Endodermal cell (in vitro differentiated cells): ENCODE results near the gene CASP9. TPM values are rescaled to one million over a fixed set of nuclear protein-coding genes. Genes with fewer than 3 reads are reported as not detected.
"Not testable (repeated sequence)": the region's sequence is repeated elsewhere in the genome, so short reads cannot be mapped to it uniquely, and the experiment has no call there.

ENCODE experiments used
- DNase-seq: peaks from one replicate; pipeline ENCODE4 v3.0.0-alpha.2; 2017
- H3K27ac ChIP-seq: 2 replicates; pipeline ENCODE4 v1.5.1; 2013; ENCODE audit warnings: mild to moderate bottlenecking, low read depth, low read length, moderate library complexity
- H3K27me3 ChIP-seq: 2 replicates; pipeline ENCODE4 v1.6.1; 2013; ENCODE audit warnings: mild to moderate bottlenecking, low read length, moderate library complexity; ENCODE audit not compliant: insufficient read depth, control insufficient read depth, poor library complexity, severe bottlenecking
- H3K36me3 ChIP-seq: 2 replicates; pipeline ENCODE4 v1.7.0; 2013; ENCODE audit warnings: mild to moderate bottlenecking, low read length, moderate library complexity; ENCODE audit not compliant: control insufficient read depth, insufficient read depth
- H3K4me1 ChIP-seq: one replicate; pipeline ENCODE4 v1.7.0; 2013; ENCODE audit warnings: low read length; ENCODE audit not compliant: control insufficient read depth, insufficient read depth
- H3K4me3 ChIP-seq: 2 replicates; pipeline ENCODE4 v1.5.1; 2013; ENCODE audit warnings: mild to moderate bottlenecking, low read length, moderate library complexity
- H3K9ac ChIP-seq: 2 replicates; pipeline ENCODE4 v1.6.1; 2013; ENCODE audit warnings: mild to moderate bottlenecking, low read length, moderate library complexity; ENCODE audit not compliant: poor library complexity, severe bottlenecking; ENCODE audit errors: extremely low read depth
- H3K9me3 ChIP-seq: 2 replicates; pipeline ENCODE4 v1.6.1; 2013; ENCODE audit warnings: mild to moderate bottlenecking, low read length, moderate library complexity; ENCODE audit not compliant: control insufficient read depth
- H3K27ac Mint-ChIP-seq: 2 replicates; pipeline ENCODE4 v1.8.0; 2020; ENCODE audit warnings: mixed read lengths
- H3K27me3 Mint-ChIP-seq: 2 replicates; pipeline ENCODE4 v1.8.0; 2021; ENCODE audit warnings: mild to moderate bottlenecking, mixed read lengths; ENCODE audit not compliant: insufficient read depth
- H3K36me3 Mint-ChIP-seq: 2 replicates; pipeline ENCODE4 v1.8.0; 2020; ENCODE audit warnings: low read depth, mixed read lengths
- H3K4me1 Mint-ChIP-seq: 2 replicates; pipeline ENCODE4 v1.8.0; 2020; ENCODE audit warnings: mixed read lengths
- H3K4me3 Mint-ChIP-seq: 2 replicates; pipeline ENCODE4 v1.8.0; 2020; ENCODE audit warnings: mild to moderate bottlenecking, moderate library complexity, mixed read lengths
- H3K9me3 Mint-ChIP-seq: 2 replicates; pipeline ENCODE4 v1.8.0; 2020; ENCODE audit warnings: mild to moderate bottlenecking, mixed read lengths
- CTCF ChIP-seq: fragments of 200-600 bp; sonication (generic); conservative IDR thresholded peaks from 2 replicates; pipeline ENCODE4 v1.5.0; 2021; ENCODE audit warnings: antibody characterized with exemption, mild to moderate bottlenecking
- WGBS, 2 experiments: methylation state at CpG; one replicate each; pipeline versions ENCODE4 v1.1.5 to v1.1.7; 2013; ENCODE audit warnings: missing lambda C conversion rate in 2 of 2, mixed read lengths in 1 of 2; ENCODE audit not compliant: insufficient coverage in 1 of 2, insufficient read length in 1 of 2; 5-methylcytosine and 5-hydroxymethylcytosine counted together
- total RNA-seq, 2 donors: library from RNA; stranded (reverse); fragmentation: NEBNext Ultra II Directional in 1 of 2; extraction: Animal tissue kit (Norgen Biotek cat#: 25700) in 1 of 2; gene quantifications; 2 replicates in 1 of 2; 3 replicates in 1 of 2; pipeline ENCODE4 v1.2.1, GENCODE V29; 2021

Gene CASP9
- total RNA-seq, 2 donors from 2014 or later, result 15.5 to 16.1 TPM

GRCh38 chr1:15469361-15469760 lies 54.7 kb downstream of the CASP9 start:
- no peaks in the 10 kb centered on the region for H3K27me3 Mint-ChIP-seq
- TF ChIP-seq CTCF, result no peak
- no peaks in the 10 kb centered on the region for H3K4me1 Mint-ChIP-seq
- Histone ChIP-seq H3K4me3 (no peak overlapping the region), H3K4me1 (no peaks in the 10 kb centered on the region), H3K9me3 (no peaks in the 10 kb centered on the region), H3K9ac (no peak overlapping the region), H3K36me3 (no peaks in the 10 kb centered on the region), H3K27ac (no peak overlapping the region), H3K27me3 (no peaks in the 10 kb centered on the region)
- H3K4me3 Mint-ChIP-seq, result no peak overlapping the region
- H3K9me3 Mint-ChIP-seq, result no peaks in the 10 kb centered on the region
- WGBS, 2 experiments, result 76 to 80% methylated on average over 2 to 3 of the region's 3 CpGs
- H3K36me3 Mint-ChIP-seq, result no peaks in the 10 kb centered on the region
- no peak overlapping the region for H3K27ac Mint-ChIP-seq
- no peak for DNase-seq

GRCh38 chr1:15468145-15468544 lies 55.9 kb downstream of the CASP9 start:
- H3K36me3 ChIP-seq, result no peaks in the 10 kb centered on the region
- H3K4me1 ChIP-seq, result no peaks in the 10 kb centered on the region
- Mint-ChIP-seq H3K27me3 (no peaks in the 10 kb centered on the region), H3K27ac (no peak overlapping the region), H3K4me3 (no peak overlapping the region), H3K9me3 (no peaks in the 10 kb centered on the region), H3K4me1 (peaks cover 2% of the 10 kb centered on the region), H3K36me3 (no peaks in the 10 kb centered on the region)
- H3K9me3 ChIP-seq, result no peaks in the 10 kb centered on the region
- H3K4me3 ChIP-seq, result no peak overlapping the region
- DNase-seq, result no peak
- no peak for TF ChIP-seq CTCF
- no peak overlapping the region for H3K9ac ChIP-seq
- H3K27ac ChIP-seq, result no peak overlapping the region
- H3K27me3 ChIP-seq, result no peaks in the 10 kb centered on the region

- not testable (repeated sequence) for DNase-seq, H3K4me3 ChIP-seq, H3K27me3 ChIP-seq, H3K9ac ChIP-seq, H3K9me3 ChIP-seq, H3K4me1 Mint-ChIP-seq, H3K27me3 Mint-ChIP-seq, H3K9me3 Mint-ChIP-seq, H3K36me3 ChIP-seq, H3K27ac Mint-ChIP-seq, H3K27ac ChIP-seq, H3K4me1 ChIP-seq, H3K36me3 Mint-ChIP-seq, H3K4me3 Mint-ChIP-seq
- 93 to 100% methylated on average over 11 to 22 of the region's 22 CpGs for WGBS, 2 experiments
These were observed 56.9 kb downstream of the CASP9 start for GRCh38 chr1:15466955-15467625.

- no peaks in the 10 kb centered on the region for H3K27me3 ChIP-seq
- 86 to 92% methylated on average over 7 of the region's 7 CpGs for WGBS, 2 experiments
- TF ChIP-seq CTCF, result no peak
- no peak overlapping the region for H3K9ac ChIP-seq
- Mint-ChIP-seq H3K27me3 (no peaks in the 10 kb centered on the region), H3K27ac (no peak overlapping the region), H3K36me3 (no peaks in the 10 kb centered on the region), H3K4me1 (peaks cover 2% of the 10 kb centered on the region), H3K4me3 (no peak overlapping the region), H3K9me3 (no peaks in the 10 kb centered on the region)
- no peak for DNase-seq
- H3K9me3 ChIP-seq, result no peaks in the 10 kb centered on the region
- H3K4me1 ChIP-seq, result no peaks in the 10 kb centered on the region
- no peaks in the 10 kb centered on the region for H3K36me3 ChIP-seq
- no peak overlapping the region for H3K27ac ChIP-seq
- H3K4me3 ChIP-seq, result no peak overlapping the region
These were observed 58.3 kb downstream of the CASP9 start for GRCh38 chr1:15465674-15466073.

GRCh38 chr1:15463926-15464322 lies 60.1 kb downstream of the CASP9 start:
- H3K4me3 Mint-ChIP-seq, H3K9me3 Mint-ChIP-seq: not testable (repeated sequence)
- 83 to 91% methylated on average over 2 to 5 of the region's 5 CpGs for WGBS, 2 experiments

More at GRCh38 chr1:15463926-15464322, 60.1 kb downstream of the CASP9 start:
- not testable (repeated sequence) for DNase-seq, H3K27ac Mint-ChIP-seq, H3K4me3 ChIP-seq, H3K9me3 ChIP-seq, H3K27ac ChIP-seq, H3K36me3 ChIP-seq, H3K36me3 Mint-ChIP-seq, H3K9ac ChIP-seq, H3K27me3 Mint-ChIP-seq, H3K4me1 ChIP-seq, H3K4me1 Mint-ChIP-seq, H3K27me3 ChIP-seq
